Mammary epithelial cell (primary cell): ENCODE measurements around the gene ZNF143.

Experiments used
- EZH2 ChIP-seq: IDR thresholded peaks from 2 replicates; pipeline ENCODE4 v1.6.1; 2012; ENCODE audit warnings: low read length, inconsistent platforms, borderline replicate concordance
- TF ChIP-seq, protein P1 (sequence below), 2 donors: IDR thresholded peaks in 1 of 2; conservative IDR thresholded peaks in 1 of 2; 2 replicates each; pipeline ENCODE4 v1.5.1; 2011 to 2012; ENCODE audit warnings: inconsistent platforms in 2 of 2, low read length in 2 of 2, mild to moderate bottlenecking in 2 of 2, control low read depth in 1 of 2, low read depth in 1 of 2; ENCODE audit not compliant: insufficient read depth in 1 of 2; ENCODE audit errors: extremely low read depth in 1 of 2

DNA sequence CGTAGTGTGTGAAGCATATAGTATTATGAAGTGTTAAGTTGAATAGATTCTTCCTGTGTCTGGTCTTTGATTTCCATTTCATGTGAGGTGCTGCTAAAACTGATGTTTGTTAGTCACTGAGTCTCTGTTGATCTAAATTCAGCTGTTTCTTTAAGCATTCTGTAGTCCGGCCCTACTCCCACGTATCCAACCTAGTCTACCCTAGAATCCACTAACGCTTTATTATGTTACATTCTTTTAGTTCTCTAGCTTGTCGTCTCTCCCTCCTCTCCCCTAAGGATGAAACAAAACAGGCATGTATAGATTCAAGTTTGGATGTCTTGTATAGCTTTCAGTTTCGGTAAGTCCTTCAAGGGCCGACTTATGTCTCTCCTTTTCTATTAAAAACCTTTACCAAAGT lies 116.7 kb downstream of the ZNF143 start:
- TF ChIP-seq, protein P1, sequence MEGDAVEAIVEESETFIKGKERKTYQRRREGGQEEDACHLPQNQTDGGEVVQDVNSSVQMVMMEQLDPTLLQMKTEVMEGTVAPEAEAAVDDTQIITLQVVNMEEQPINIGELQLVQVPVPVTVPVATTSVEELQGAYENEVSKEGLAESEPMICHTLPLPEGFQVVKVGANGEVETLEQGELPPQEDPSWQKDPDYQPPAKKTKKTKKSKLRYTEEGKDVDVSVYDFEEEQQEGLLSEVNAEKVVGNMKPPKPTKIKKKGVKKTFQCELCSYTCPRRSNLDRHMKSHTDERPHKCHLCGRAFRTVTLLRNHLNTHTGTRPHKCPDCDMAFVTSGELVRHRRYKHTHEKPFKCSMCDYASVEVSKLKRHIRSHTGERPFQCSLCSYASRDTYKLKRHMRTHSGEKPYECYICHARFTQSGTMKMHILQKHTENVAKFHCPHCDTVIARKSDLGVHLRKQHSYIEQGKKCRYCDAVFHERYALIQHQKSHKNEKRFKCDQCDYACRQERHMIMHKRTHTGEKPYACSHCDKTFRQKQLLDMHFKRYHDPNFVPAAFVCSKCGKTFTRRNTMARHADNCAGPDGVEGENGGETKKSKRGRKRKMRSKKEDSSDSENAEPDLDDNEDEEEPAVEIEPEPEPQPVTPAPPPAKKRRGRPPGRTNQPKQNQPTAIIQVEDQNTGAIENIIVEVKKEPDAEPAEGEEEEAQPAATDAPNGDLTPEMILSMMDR (conservative IDR thresholded peaks at IDR 0.05 in 1 of 2, IDR thresholded peaks at IDR 0.05 in 1 of 2; ENCODE audit: extremely low read depth in 1 of 2, insufficient read depth in 1 of 2, low read depth in 1 of 2, low read length in 2 of 2): no peak
- TF ChIP-seq EZH2: no peak
